MM.1S (cell line): ENCODE data around the gene ATP5F1D.
"Not testable (repeated sequence)": the region's sequence is repeated elsewhere in the genome, so short reads cannot be mapped to it uniquely, and the experiment has no call there.

Source experiments
- DNase-seq: peaks from one replicate; pipeline ENCODE4 v3.0.0-alpha.2; 2015
- H2AFZ ChIP-seq: fragments of 300-600 bp; sonication (generic); 2 replicates; pipeline ENCODE4 v1.6.0; 2016; ENCODE audit warnings: antibody characterized with exemption, low read length
- H3F3A ChIP-seq: fragments of 300-600 bp; sonication (generic); 2 replicates; pipeline ENCODE4 v1.6.1; 2016; ENCODE audit warnings: mild to moderate bottlenecking, antibody characterized with exemption, low read length, moderate library complexity, mixed read lengths; ENCODE audit not compliant: insufficient read depth
- H3K27ac ChIP-seq: fragments of 300-600 bp; sonication (generic); 2 replicates; pipeline ENCODE4 v1.5.1; 2016; ENCODE audit warnings: mild to moderate bottlenecking, low read length
- H3K27me3 ChIP-seq: fragments of 300-600 bp; sonication (generic); replicated peaks from 2 replicates; pipeline ENCODE4 v1.6.0; 2016; ENCODE audit warnings: low read length; ENCODE audit not compliant: insufficient read depth
- H3K36me3 ChIP-seq: fragments of 300-600 bp; sonication (generic); replicated peaks from 2 replicates; pipeline ENCODE4 v1.6.1; 2016; ENCODE audit warnings: mild to moderate bottlenecking, low read length, mixed read lengths; ENCODE audit not compliant: insufficient read depth
- H3K4me1 ChIP-seq: fragments of 300-600 bp; sonication (generic); 2 replicates; pipeline ENCODE4 v1.6.1; 2016; ENCODE audit warnings: low read length, mixed read lengths
- H3K4me2 ChIP-seq: fragments of 300-600 bp; sonication (generic); 2 replicates; pipeline ENCODE4 v1.6.0; 2016; ENCODE audit warnings: low read depth, low read length
- H3K4me3 ChIP-seq: fragments of 300-600 bp; sonication (generic); 2 replicates; pipeline ENCODE4 v1.5.1; 2016; ENCODE audit warnings: low read length, mixed read lengths
- H3K79me2 ChIP-seq: fragments of 300-600 bp; sonication (generic); 2 replicates; pipeline ENCODE4 v1.6.1; 2016; ENCODE audit warnings: mixed run types, low read length, mixed read lengths
- H3K9ac ChIP-seq: fragments of 300-600 bp; sonication (generic); 2 replicates; pipeline ENCODE4 v1.6.1; 2016; ENCODE audit warnings: low read length, mixed read lengths
- H3K9me2 ChIP-seq: fragments of 300-600 bp; sonication (generic); replicated peaks from 2 replicates; pipeline ENCODE4 v1.6.1; 2016; ENCODE audit warnings: mild to moderate bottlenecking, low read length, mixed read lengths; ENCODE audit not compliant: insufficient read depth
- H3K9me3 ChIP-seq: fragments of 300-600 bp; sonication (generic); replicated peaks from 2 replicates; pipeline ENCODE4 v1.6.1; 2016; ENCODE audit warnings: mild to moderate bottlenecking, low read length, mixed read lengths; ENCODE audit not compliant: insufficient read depth
- H4K20me1 ChIP-seq: fragments of 300-600 bp; sonication (generic); 2 replicates; pipeline ENCODE4 v1.6.1; 2016; ENCODE audit warnings: mild to moderate bottlenecking, low read length, moderate library complexity, mixed read lengths; ENCODE audit not compliant: insufficient read depth
- EZH2 ChIP-seq: fragments of 300-600 bp; sonication (generic); optimal IDR thresholded peaks from 2 replicates; pipeline ENCODE3; 2017; ENCODE audit warnings: low read depth, mild to moderate bottlenecking, antibody characterized with exemption, low read length, mixed read lengths
- EZH2phosphoT487 ChIP-seq: fragments of 300-600 bp; sonication (generic); IDR thresholded peaks from 2 replicates; pipeline ENCODE4 v1.6.1; 2018; ENCODE audit warnings: antibody characterized with exemption, low read length
- TF ChIP-seq, protein P1 (sequence below): fragments of 300-600 bp; sonication (generic); IDR thresholded peaks from 2 replicates; pipeline ENCODE4 v1.5.1; 2016; ENCODE audit warnings: antibody characterized with exemption, low read length, mixed read lengths

The ATP5F1D gene

DNA sequence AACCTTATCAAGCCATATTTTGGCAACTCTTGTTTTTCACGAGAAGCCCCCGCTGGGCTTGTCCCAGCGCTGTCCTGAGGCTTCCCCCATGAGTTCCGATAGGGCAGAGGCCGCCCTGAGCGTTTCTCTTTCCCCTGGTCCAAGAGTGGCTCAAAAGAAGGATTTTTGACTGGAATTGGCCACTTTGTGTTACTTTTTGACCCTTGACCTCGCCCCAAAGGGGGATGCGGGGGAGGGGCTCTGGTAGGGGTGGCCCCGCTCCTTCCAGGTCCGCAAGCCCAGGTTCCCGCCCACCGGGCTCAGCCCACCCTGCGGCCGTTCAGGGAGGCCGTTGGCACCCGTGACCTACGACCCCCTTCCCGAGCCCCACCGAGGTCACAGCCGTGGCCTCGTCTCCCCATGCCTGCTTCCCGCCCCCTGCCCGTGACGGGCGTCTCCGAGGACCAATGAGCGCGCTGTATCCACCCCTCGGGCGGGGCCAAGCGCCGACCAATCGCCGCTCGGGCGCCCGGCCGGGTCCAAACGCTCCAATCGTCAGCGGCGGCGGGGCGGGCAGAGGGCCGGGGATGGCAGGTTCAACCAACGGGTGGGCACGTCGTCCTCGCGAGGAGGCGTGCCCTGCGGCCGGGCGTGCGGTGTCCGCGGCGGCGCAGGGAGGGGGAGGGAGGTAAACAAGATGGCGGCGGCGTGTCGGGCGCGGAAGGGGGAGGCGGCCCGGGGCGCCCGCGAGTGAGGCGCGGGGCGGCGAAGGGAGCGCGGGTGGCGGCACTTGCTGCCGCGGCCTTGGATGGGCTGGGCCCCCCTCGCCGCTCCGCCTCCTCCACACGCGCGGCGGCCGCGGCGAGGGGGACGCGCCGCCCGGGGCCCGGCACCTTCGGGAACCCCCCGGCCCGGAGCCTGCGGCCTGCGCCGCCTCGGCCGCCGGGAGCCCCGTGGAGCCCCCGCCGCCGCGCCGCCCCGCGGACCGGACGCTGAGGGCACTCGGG is 36.1 kb upstream of the ATP5F1D start, which contains the start of gene STK11:
Gene STK11, plus strand, starts transcription at position 665 of the 986 bp plus-strand sequence. CDS start 1,136 bp downstream, outside the sequence.
- Histone ChIP-seq H3K4me3 (peak within 1 kb of the TSS; percentile 94), H3K27me3 (no peaks in the 10 kb centered on the region), H3K9me2 (no peaks in the 10 kb centered on the region), H4K20me1 (peaks cover 6% of the 10 kb centered on the region; the same call in 1 of the 2 replicates), H3K27ac (no peak within 1 kb of the TSS; the same call in 1 of the 2 replicates), H3K4me2 (peak within 1 kb of the TSS; percentile 97), H2AFZ (peak within 1 kb of the TSS; percentile 100), H3K36me3 (no peaks in the 10 kb centered on the region; the same call in 1 of the 2 replicates), H3K79me2 (peaks cover 43% of the 10 kb centered on the region), H3K4me1 (peaks cover 4% of the 10 kb centered on the region; the same call in 1 of the 2 replicates), H3F3A (peaks cover 17% of the 10 kb centered on the region), H3K9ac (peak within 1 kb of the TSS; percentile 75), H3K9me3 (no peaks in the 10 kb centered on the region)
- TF ChIP-seq EZH2phosphoT487, result no peak
- TF ChIP-seq, protein P1, sequence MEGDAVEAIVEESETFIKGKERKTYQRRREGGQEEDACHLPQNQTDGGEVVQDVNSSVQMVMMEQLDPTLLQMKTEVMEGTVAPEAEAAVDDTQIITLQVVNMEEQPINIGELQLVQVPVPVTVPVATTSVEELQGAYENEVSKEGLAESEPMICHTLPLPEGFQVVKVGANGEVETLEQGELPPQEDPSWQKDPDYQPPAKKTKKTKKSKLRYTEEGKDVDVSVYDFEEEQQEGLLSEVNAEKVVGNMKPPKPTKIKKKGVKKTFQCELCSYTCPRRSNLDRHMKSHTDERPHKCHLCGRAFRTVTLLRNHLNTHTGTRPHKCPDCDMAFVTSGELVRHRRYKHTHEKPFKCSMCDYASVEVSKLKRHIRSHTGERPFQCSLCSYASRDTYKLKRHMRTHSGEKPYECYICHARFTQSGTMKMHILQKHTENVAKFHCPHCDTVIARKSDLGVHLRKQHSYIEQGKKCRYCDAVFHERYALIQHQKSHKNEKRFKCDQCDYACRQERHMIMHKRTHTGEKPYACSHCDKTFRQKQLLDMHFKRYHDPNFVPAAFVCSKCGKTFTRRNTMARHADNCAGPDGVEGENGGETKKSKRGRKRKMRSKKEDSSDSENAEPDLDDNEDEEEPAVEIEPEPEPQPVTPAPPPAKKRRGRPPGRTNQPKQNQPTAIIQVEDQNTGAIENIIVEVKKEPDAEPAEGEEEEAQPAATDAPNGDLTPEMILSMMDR, result no peak
- no peak for TF ChIP-seq EZH2
- DNase-seq, result peak; percentile 99

DNA sequence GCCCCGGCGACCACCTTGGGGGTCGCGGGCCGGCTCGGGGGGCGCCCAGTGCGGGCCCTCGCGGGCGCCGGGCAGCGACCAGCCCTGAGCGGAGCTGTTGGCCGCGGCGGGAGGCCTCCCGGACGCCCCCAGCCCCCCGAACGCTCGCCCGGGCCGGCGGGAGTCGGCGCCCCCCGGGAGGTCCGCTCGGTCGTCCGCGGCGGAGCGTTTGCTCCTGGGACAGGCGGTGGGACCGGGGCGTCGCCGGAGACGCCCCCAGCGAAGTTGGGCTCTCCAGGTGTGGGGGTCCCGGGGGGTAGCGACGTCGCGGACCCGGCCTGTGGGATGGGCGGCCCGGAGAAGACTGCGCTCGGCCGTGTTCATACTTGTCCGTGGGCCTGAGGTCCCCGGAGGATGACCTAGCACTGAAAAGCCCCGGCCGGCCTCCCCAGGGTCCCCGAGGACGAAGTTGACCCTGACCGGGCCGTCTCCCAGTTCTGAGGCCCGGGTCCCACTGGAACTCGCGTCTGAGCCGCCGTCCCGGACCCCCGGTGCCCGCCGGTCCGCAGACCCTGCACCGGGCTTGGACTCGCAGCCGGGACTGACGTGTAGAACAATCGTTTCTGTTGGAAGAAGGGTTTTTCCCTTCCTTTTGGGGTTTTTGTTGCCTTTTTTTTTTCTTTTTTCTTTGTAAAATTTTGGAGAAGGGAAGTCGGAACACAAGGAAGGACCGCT is 35.2 kb upstream of the ATP5F1D start:
- Histone ChIP-seq H3K27me3 (no peaks in the 10 kb centered on the region), H3K4me1 (peaks cover 4% of the 10 kb centered on the region; the same call in 1 of the 2 replicates), H3K27ac (no peak overlapping the region), H3K9me3 (no peaks in the 10 kb centered on the region), H3K9me2 (no peaks in the 10 kb centered on the region), H3F3A (peaks cover 17% of the 10 kb centered on the region), H3K36me3 (no peaks in the 10 kb centered on the region; the same call in 1 of the 2 replicates), H3K79me2 (peaks cover 52% of the 10 kb centered on the region), H3K9ac (peak overlapping the region; percentile 75), H4K20me1 (peaks cover 6% of the 10 kb centered on the region; the same call in 1 of the 2 replicates), H2AFZ (no peak overlapping the region), H3K4me3 (peak overlapping the region; percentile 82), H3K4me2 (peak overlapping the region; percentile 97)
- peak; percentile 19 for DNase-seq
- no peak for TF ChIP-seq EZH2phosphoT487
- TF ChIP-seq EZH2, result no peak
- TF ChIP-seq, protein P1, result no peak

- H3F3A ChIP-seq, result peaks cover 17% of the 10 kb centered on the region
- peaks cover 4% of the 10 kb centered on the region; the same call in 1 of the 2 replicates for H3K4me1 ChIP-seq
- TF ChIP-seq EZH2 (no peak), EZH2phosphoT487 (no peak)
- TF ChIP-seq, protein P1, result no peak
- H3K9ac ChIP-seq, result peak overlapping the region; percentile 75; the same call in 1 of the 2 replicates
- peaks cover 58% of the 10 kb centered on the region for H3K79me2 ChIP-seq
- H2AFZ ChIP-seq, result no peak overlapping the region
- peak overlapping the region; percentile 16; the same call in 1 of the 2 replicates for H3K27ac ChIP-seq
- no peaks in the 10 kb centered on the region; the same call in 1 of the 2 replicates for H3K36me3 ChIP-seq
- peak overlapping the region; percentile 97 for H3K4me2 ChIP-seq
- DNase-seq, result peak; percentile 43
- no peaks in the 10 kb centered on the region for H3K9me2 ChIP-seq
- H4K20me1 ChIP-seq, result peaks cover 6% of the 10 kb centered on the region; the same call in 1 of the 2 replicates
- H3K4me3 ChIP-seq, result peak overlapping the region; percentile 82
- no peaks in the 10 kb centered on the region for H3K27me3 ChIP-seq
- H3K9me3 ChIP-seq, result no peaks in the 10 kb centered on the region
Measured at GRCh38 chr19:1206864-1207450, 34.6 kb upstream of the ATP5F1D start.

DNA sequence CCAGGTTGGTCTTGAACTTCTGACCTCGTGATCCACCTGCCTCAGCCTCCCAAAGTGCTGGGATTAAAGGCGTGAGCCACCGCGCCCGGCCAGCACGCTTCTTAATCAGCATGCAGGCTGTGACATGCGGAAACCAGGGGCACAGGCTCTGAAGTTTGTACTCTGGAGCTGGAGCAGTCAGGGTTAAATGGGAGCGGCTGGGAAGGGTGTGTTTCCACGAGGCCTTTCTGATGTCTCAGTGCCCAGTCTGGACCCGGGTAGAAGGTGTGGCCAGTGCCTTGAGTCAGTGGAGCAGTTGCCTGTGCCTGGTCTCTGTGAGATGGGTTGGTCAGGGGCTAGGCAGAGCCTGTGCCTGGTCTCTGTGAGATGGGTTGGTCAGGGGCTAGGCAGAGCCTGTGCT is 32.7 kb upstream of the ATP5F1D start:
- peaks cover 17% of the 10 kb centered on the region for H3F3A ChIP-seq
- not testable (repeated sequence) for H4K20me1 ChIP-seq, H2AFZ ChIP-seq, H3K27ac ChIP-seq, H3K4me3 ChIP-seq, H3K27me3 ChIP-seq, DNase-seq, H3K9me2 ChIP-seq, H3K4me2 ChIP-seq, H3K9me3 ChIP-seq, H3K4me1 ChIP-seq, H3K9ac ChIP-seq, H3K36me3 ChIP-seq
- H3K79me2 ChIP-seq, result peaks cover 75% of the 10 kb centered on the region
